Activated CD8-positive, alpha-beta memory T cell treated with anti-CD3 and anti-CD28 coated beads, Interleukin-2, amount 10 ng/mL, durations not matched to agents 7 days and 5 days (primary cell): ENCODE results near the gene SPDYE3. TPM values are rescaled to one million over a fixed set of nuclear protein-coding genes. Genes with fewer than 3 reads are reported as not detected.
"Not testable (repeated sequence)": the region's sequence is repeated elsewhere in the genome, so short reads cannot be mapped to it uniquely, and the experiment has no call there.

Experiments
- ATAC-seq: fragments of 150-1000 bp; cut with Tn5 transposase; one replicate; pipeline ENCODE4 v1.10.0; 2021; ENCODE audit warnings: moderate library complexity
- CTCF ChIA-PET: fragments of 350-600 bp; sonication (Branson Sonifier 250); formaldehyde crosslinking; loops from one replicate; lab custom pipeline; 2021; ENCODE audit warnings: antibody characterized with exemption; lab: Charles Lee
- DNase-seq: peaks from one replicate; pipeline ENCODE4 v3.0.0-alpha.2; 2020
- H3K27ac Mint-ChIP-seq: one replicate; pipeline ENCODE4 v1.8.0; 2021; ENCODE audit warnings: mild to moderate bottlenecking, mixed read lengths
- H3K27me3 Mint-ChIP-seq: one replicate; pipeline ENCODE4 v1.8.0; 2021; ENCODE audit warnings: mixed read lengths
- H3K36me3 Mint-ChIP-seq: one replicate; pipeline ENCODE4 v1.8.0; 2021; ENCODE audit warnings: mild to moderate bottlenecking, mixed read lengths
- H3K4me1 Mint-ChIP-seq: one replicate; pipeline ENCODE4 v1.8.0; 2021; ENCODE audit warnings: mixed read lengths
- H3K4me3 Mint-ChIP-seq: one replicate; pipeline ENCODE4 v1.8.0; 2021; ENCODE audit warnings: mild to moderate bottlenecking, moderate library complexity, mixed read lengths
- H3K9me3 Mint-ChIP-seq: one replicate; pipeline ENCODE4 v1.8.0; 2022; ENCODE audit warnings: low read depth, mixed read lengths
- total RNA-seq, 2 experiments: library from RNA; stranded (reverse); gene quantifications; one replicate each; pipeline ENCODE4 v1.2.3, GENCODE V29; 2021

Gene SPDYE3
- total RNA-seq, 2 experiments from 2014 or later, result not detected

- Mint-ChIP-seq H3K27me3 (no peaks in the 10 kb centered on the region), H3K27ac (peak overlapping the region; percentile 50), H3K4me1 (peaks cover 54% of the 10 kb centered on the region), H3K9me3 (no peaks in the 10 kb centered on the region), H3K36me3 (peaks cover 59% of the 10 kb centered on the region), H3K4me3 (no peak overlapping the region)
- ATAC-seq (no peak), DNase-seq (no peak)
- CTCF ChIA-PET, result interaction anchor here (0.9 to 4.8 kb wide), 6 partner anchors 28 to 215 kb away, joined by 3 to 22 read pairs (median 4); partner anchors contain the start of gene ZCWPW1
Observed at GRCh38 chr7:100346921-100347320, 39.4 kb downstream of the SPDYE3 start.

GRCh38 chr7:100348805-100349204, 41.3 kb downstream of the SPDYE3 start:
- ATAC-seq, result no peak
- peaks cover 55% of the 10 kb centered on the region for H3K36me3 Mint-ChIP-seq
- H3K4me3 Mint-ChIP-seq, result no peak overlapping the region
- H3K4me1 Mint-ChIP-seq, result peaks cover 57% of the 10 kb centered on the region
- H3K27me3 Mint-ChIP-seq, result no peaks in the 10 kb centered on the region
- peak overlapping the region; percentile 28 for H3K27ac Mint-ChIP-seq
- DNase-seq, result no peak
- CTCF ChIA-PET, result interaction anchor here (0.5 to 1.5 kb wide), 2 partner anchors 59 to 215 kb away, joined by 3 to 5 read pairs; no protein-coding TSS in a partner anchor
- no peaks in the 10 kb centered on the region for H3K9me3 Mint-ChIP-seq

- peaks cover 49% of the 10 kb centered on the region for H3K4me1 Mint-ChIP-seq
- CTCF ChIA-PET, result interaction anchor here (1.5 kb wide), 1 partner anchor 58 kb away, joined by 5 read pairs; no protein-coding TSS in a partner anchor
Observed at GRCh38 chr7:100349757-100350156, 42.3 kb downstream of the SPDYE3 start.

GRCh38 chr7:100351657-100352058, 44.2 kb downstream of the SPDYE3 start:
- CTCF ChIA-PET, result interaction anchor here (1.6 kb wide), 1 partner anchor 56 kb away, joined by 4 read pairs; no protein-coding TSS in a partner anchor
- peaks cover 47% of the 10 kb centered on the region for H3K36me3 Mint-ChIP-seq
- no peaks in the 10 kb centered on the region for H3K9me3 Mint-ChIP-seq
- DNase-seq, result no peak
- H3K27me3 Mint-ChIP-seq, result no peaks in the 10 kb centered on the region
- peak overlapping the region; percentile 56 for H3K4me3 Mint-ChIP-seq
- peak; percentile 38 for ATAC-seq
- peak overlapping the region; percentile 87 for H3K27ac Mint-ChIP-seq
- H3K4me1 Mint-ChIP-seq, result peaks cover 45% of the 10 kb centered on the region

More at GRCh38 chr7:100349757-100350156, 42.3 kb downstream of the SPDYE3 start:
- Mint-ChIP-seq H3K27ac (peak overlapping the region; percentile 68), H3K27me3 (no peaks in the 10 kb centered on the region), H3K9me3 (no peaks in the 10 kb centered on the region), H3K4me3 (no peak overlapping the region), H3K36me3 (peaks cover 51% of the 10 kb centered on the region)
- DNase-seq (no peak), ATAC-seq (no peak)

- peak overlapping the region; percentile 87 for H3K27ac Mint-ChIP-seq
- peak overlapping the region; percentile 45 for H3K4me3 Mint-ChIP-seq
- peak; percentile 85 for ATAC-seq
- peaks cover 43% of the 10 kb centered on the region for H3K36me3 Mint-ChIP-seq
- DNase-seq, H3K9me3 Mint-ChIP-seq, H3K27me3 Mint-ChIP-seq: not testable (repeated sequence)
- CTCF ChIA-PET, result interaction anchor here (1.6 kb wide), 1 partner anchor 55 kb away, joined by 4 read pairs; no protein-coding TSS in a partner anchor
- peaks cover 45% of the 10 kb centered on the region for H3K4me1 Mint-ChIP-seq
Observed at GRCh38 chr7:100352230-100352781, 44.8 kb downstream of the SPDYE3 start.

- CTCF ChIA-PET, result interaction anchor here (0.8 to 1.6 kb wide), 2 partner anchors 49 to 54 kb away, joined by 4 read pairs; no protein-coding TSS in a partner anchor
- peaks cover 45% of the 10 kb centered on the region for H3K4me1 Mint-ChIP-seq
- peak overlapping the region; percentile 45 for H3K4me3 Mint-ChIP-seq
- H3K27ac Mint-ChIP-seq, result peak overlapping the region; percentile 87
- DNase-seq, result no peak
- no peaks in the 10 kb centered on the region for H3K9me3 Mint-ChIP-seq
- no peak for ATAC-seq
- peaks cover 39% of the 10 kb centered on the region for H3K36me3 Mint-ChIP-seq
- H3K27me3 Mint-ChIP-seq, result no peaks in the 10 kb centered on the region
Observed at GRCh38 chr7:100352984-100353684, 45.6 kb downstream of the SPDYE3 start.

- H3K27ac Mint-ChIP-seq, result peak overlapping the region; percentile 87
- H3K9me3 Mint-ChIP-seq, result no peaks in the 10 kb centered on the region
- H3K4me3 Mint-ChIP-seq, result peak overlapping the region; percentile 45
Observed at GRCh38 chr7:100353685-100354330, 46.3 kb downstream of the SPDYE3 start.

GRCh38 chr7:100356416-100357068, 49.0 kb downstream of the SPDYE3 start:
- H3K9me3 Mint-ChIP-seq, result no peaks in the 10 kb centered on the region
- no peak overlapping the region for H3K4me3 Mint-ChIP-seq
- no peaks in the 10 kb centered on the region for H3K27me3 Mint-ChIP-seq
- no peak overlapping the region for H3K27ac Mint-ChIP-seq
- peaks cover 36% of the 10 kb centered on the region for H3K36me3 Mint-ChIP-seq
- peaks cover 26% of the 10 kb centered on the region for H3K4me1 Mint-ChIP-seq
- no peak for ATAC-seq
- DNase-seq, result no peak
- CTCF ChIA-PET, result no interaction called here

More at GRCh38 chr7:100353685-100354330, 46.3 kb downstream of the SPDYE3 start:
- CTCF ChIA-PET, result interaction anchor here (0.8 to 1.0 kb wide), 2 partner anchors 48 to 84 kb away, joined by 4 read pairs; no protein-coding TSS in a partner anchor
- H3K27me3 Mint-ChIP-seq, result no peaks in the 10 kb centered on the region
- DNase-seq, result no peak
- peaks cover 37% of the 10 kb centered on the region for H3K36me3 Mint-ChIP-seq
- H3K4me1 Mint-ChIP-seq, result peaks cover 44% of the 10 kb centered on the region
- ATAC-seq, result peak; percentile 28

- Mint-ChIP-seq H3K36me3 (peaks cover 41% of the 10 kb centered on the region), H3K4me1 (peaks cover 21% of the 10 kb centered on the region)
- CTCF ChIA-PET, result no interaction called here
Observed at GRCh38 chr7:100357131-100357561, 49.6 kb downstream of the SPDYE3 start.

GRCh38 chr7:100358027-100358856, 50.7 kb downstream of the SPDYE3 start, which contains the start of gene PILRB:
Gene PILRB (plus strand): TSS chr7:100358117. CDS start chr7:100358303, 186 bp downstream.
- peaks cover 50% of the 10 kb centered on the region for H3K36me3 Mint-ChIP-seq
- no peak for ATAC-seq
- H3K4me1 Mint-ChIP-seq, result peaks cover 16% of the 10 kb centered on the region

More at GRCh38 chr7:100357131-100357561, 49.6 kb downstream of the SPDYE3 start:
- peak overlapping the region; percentile 32 for H3K27ac Mint-ChIP-seq
- no peak for ATAC-seq
- H3K4me3 Mint-ChIP-seq, result no peak overlapping the region
- no peaks in the 10 kb centered on the region for H3K9me3 Mint-ChIP-seq
- H3K27me3 Mint-ChIP-seq, result no peaks in the 10 kb centered on the region
- no peak for DNase-seq

GRCh38 chr7:100358857-100359212, 51.3 kb downstream of the SPDYE3 start:
- Mint-ChIP-seq H3K27ac (no peak overlapping the region), H3K36me3 (peaks cover 51% of the 10 kb centered on the region)

More at GRCh38 chr7:100358027-100358856, 50.7 kb downstream of the SPDYE3 start, which contains the start of gene PILRB:
- Mint-ChIP-seq H3K27me3 (no peaks in the 10 kb centered on the region), H3K9me3 (no peaks in the 10 kb centered on the region), H3K4me3 (no peak within 1 kb of the TSS), H3K27ac (peak within 1 kb of the TSS; percentile 32)
- CTCF ChIA-PET, result no interaction called here
- DNase-seq, result no peak

More at GRCh38 chr7:100358857-100359212, 51.3 kb downstream of the SPDYE3 start:
- Mint-ChIP-seq H3K4me3 (no peak overlapping the region), H3K9me3 (no peaks in the 10 kb centered on the region), H3K27me3 (no peaks in the 10 kb centered on the region), H3K4me1 (peaks cover 15% of the 10 kb centered on the region)
- ATAC-seq, result no peak
- CTCF ChIA-PET, result interaction anchor here (1.0 kb wide), 1 partner anchor 49 kb away, joined by 4 read pairs; no protein-coding TSS in a partner anchor
- no peak for DNase-seq
